VCaP (cell line): ENCODE measurements around the gene DEFB116.
"Not testable (repeated sequence)": the region's sequence is repeated elsewhere in the genome, so short reads cannot be mapped to it uniquely, and the experiment has no call there.

ENCODE experiments used
- H3K27ac ChIP-seq: fragments of 450-650 bp; 2 replicates; pipeline ENCODE4 v1.5.1; 2017
- CTCF ChIP-seq: fragments of 450-650 bp; conservative IDR thresholded peaks from 2 replicates; pipeline ENCODE4 v1.5.1; 2017; ENCODE audit warnings: mild to moderate bottlenecking, moderate library complexity

DEFB116 gene

DNA sequence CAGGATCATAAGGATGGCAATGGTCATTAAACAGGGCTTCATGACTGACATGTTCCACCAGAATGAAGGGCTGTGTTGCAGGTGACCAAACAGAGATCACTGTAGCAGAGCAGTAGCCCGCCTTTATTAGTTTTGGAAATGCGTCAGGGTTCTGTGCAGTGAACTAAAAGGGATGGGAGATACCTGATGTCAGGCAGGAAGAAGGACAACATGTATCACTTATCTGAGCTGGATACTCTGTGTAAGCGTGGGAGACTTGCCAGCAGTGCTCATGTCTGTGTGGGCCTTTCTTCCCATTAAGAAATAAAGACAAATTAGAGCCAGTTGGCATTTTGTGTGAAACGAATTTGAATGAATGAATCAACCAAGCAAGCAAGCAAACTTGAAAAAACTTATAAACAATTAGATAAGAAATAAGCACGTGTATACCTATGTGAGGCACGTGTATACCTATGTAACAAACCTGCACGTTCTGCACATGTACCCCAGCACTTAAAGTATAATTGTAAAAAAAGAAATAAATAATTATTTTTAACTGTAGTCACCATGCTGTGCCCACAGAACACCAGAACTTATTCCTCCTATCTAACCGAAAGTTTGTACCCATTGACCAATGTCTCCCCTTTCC is at the start of gene DEFB116:
DEFB116 (minus strand) TSS at position 51 of the 628 bp plus-strand sequence; CDS start at position 51, 0 bp downstream.
- no peak within 1 kb of the TSS for H3K27ac ChIP-seq
- TF ChIP-seq CTCF = no peak

- no peak for TF ChIP-seq CTCF
- H3K27ac ChIP-seq = no peak overlapping the region
Observed at GRCh38 chr20:31355981-31356380, 47.6 kb upstream of the DEFB116 start.

DNA sequence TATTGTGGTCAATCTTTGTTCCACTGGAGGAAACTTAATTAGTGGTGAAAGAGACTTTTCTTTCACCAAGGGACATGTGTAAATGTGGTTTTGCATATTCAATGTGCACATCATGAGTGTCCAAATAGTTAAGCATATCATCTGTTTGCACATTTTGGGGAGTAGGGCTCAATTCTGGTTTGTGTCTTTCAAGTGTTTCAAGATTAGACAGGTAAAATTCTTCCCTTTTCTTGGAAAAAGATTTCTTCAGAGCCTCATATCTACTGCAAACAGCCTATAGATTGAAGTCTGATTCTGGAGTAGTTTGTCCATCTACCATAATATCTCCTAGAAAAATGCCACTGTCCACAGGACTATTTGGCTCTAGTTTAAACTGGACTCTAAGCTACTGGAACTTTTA is 33.1 kb upstream of the DEFB116 start:
- H3K27ac ChIP-seq = no peak overlapping the region
- no peak for TF ChIP-seq CTCF

- H3K27ac ChIP-seq = no peak overlapping the region
- TF ChIP-seq CTCF = no peak
Observed at GRCh38 chr20:31330893-31331292, 22.5 kb upstream of the DEFB116 start.

DNA sequence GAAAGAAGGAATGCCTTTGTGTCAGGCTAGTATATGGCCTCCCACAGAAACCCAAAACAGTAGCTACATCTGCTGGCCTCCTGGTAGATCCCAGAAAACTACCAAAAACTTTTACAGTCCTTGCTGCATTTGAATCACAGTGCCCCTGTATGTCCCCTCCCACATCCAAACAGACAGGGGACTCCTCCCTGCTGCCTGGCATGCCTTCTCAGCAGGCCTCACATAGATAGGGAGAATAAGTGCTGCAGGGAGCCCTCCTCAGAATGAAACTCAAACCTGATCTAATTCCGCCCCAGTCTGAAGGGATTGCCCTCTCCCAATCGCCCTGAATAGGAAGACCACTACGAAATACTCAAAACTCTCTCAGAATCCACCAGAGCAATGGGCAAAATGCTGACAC is 14.1 kb upstream of the DEFB116 start:
- no peak for TF ChIP-seq CTCF
- no peak overlapping the region for H3K27ac ChIP-seq

GRCh38 chr20:31284964-31285363 is 23.4 kb downstream of the DEFB116 start:
- H3K27ac ChIP-seq = not testable (repeated sequence)

GRCh38 chr20:31278178-31278577 is 30.2 kb downstream of the DEFB116 start:
- H3K27ac ChIP-seq = no peak overlapping the region
- no peak for TF ChIP-seq CTCF

GRCh38 chr20:31274441-31274840 is 33.9 kb downstream of the DEFB116 start:
- H3K27ac ChIP-seq = no peak overlapping the region
- no peak for TF ChIP-seq CTCF
